Prostate gland (tissue), 2 donors: ENCODE data around the gene RPL13. TPM values are rescaled to one million over a fixed set of nuclear protein-coding genes. Genes with fewer than 3 reads are reported as not detected.

Experiments
- DNase-seq: peaks from one replicate; pipeline ENCODE4 v3.0.0-alpha.2; 2019; ENCODE audit warnings: low spot score
- H3K27ac ChIP-seq, 2 donors: fragments of 200-600 bp; sonication (generic); 2 replicates each; pipeline ENCODE4 v1.5.1; 2017 to 2019
- H3K27me3 ChIP-seq: fragments of 200-600 bp; sonication (generic); replicated peaks from 2 replicates; pipeline ENCODE4 v1.5.1; 2019; ENCODE audit not compliant: insufficient read depth
- H3K36me3 ChIP-seq, 2 donors: fragments of 200-600 bp; sonication (generic); 1 replicate in 1 of 2; 2 replicates in 1 of 2; pipeline versions ENCODE4 v1.5.1 to v1.8.1; 2017 to 2019
- H3K4me1 ChIP-seq: fragments of 200-600 bp; sonication (generic); replicated peaks from 2 replicates; pipeline ENCODE4 v1.5.1; 2019
- H3K4me3 ChIP-seq, 2 donors: fragments of 200-600 bp; sonication (generic); 2 replicates each; pipeline ENCODE4 v1.5.1; 2017 to 2019
- H3K9me3 ChIP-seq: fragments of 200-600 bp; sonication (generic); 2 replicates; pipeline ENCODE4 v1.5.1; 2017
- CTCF ChIP-seq, 4 experiments: fragments of 200-600 bp in 2 of 4; fragments of 450-650 bp in 2 of 4; sonication (generic) in 2 of 4; IDR thresholded peaks; 1 replicate in 3 of 4; 2 replicates in 1 of 4; pipeline ENCODE4 v1.5.1; 2016 to 2019; ENCODE audit warnings: antibody characterized with exemption in 4 of 4, mild to moderate bottlenecking in 2 of 4, moderate library complexity in 2 of 4
- POLR2A ChIP-seq: fragments of 450-650 bp; IDR thresholded peaks from one replicate; pipeline ENCODE4 v1.6.1; 2016; ENCODE audit warnings: antibody characterized with exemption, mild to moderate bottlenecking
- POLR2AphosphoS5 ChIP-seq: sonication (generic); formaldehyde crosslinking; IDR thresholded peaks from one replicate; pipeline ENCODE4 v1.6.1; 2017; ENCODE audit warnings: antibody characterized with exemption
- WGBS: methylation state at CpG from one replicate; pipeline ENCODE4 v1.1.5; 2018; 5-methylcytosine and 5-hydroxymethylcytosine counted together
- intact Hi-C: fragments of 100-400 bp; cut with DNase I; formaldehyde crosslinking; loops from one replicate; pipeline ENCODE4 v1.14.2; 2022
- total RNA-seq, 2 donors: library from RNA; depleted of rRNA; stranded (reverse); fragments of >200 nt; gene quantifications; one replicate each; pipeline ENCODE4 v1.1.0, GENCODE V29; 2016

RPL13 gene
- total RNA-seq, 2 donors from 2014 or later: 6,889 to 11,644 TPM

GRCh38 chr16:89544113-89544512, 16.4 kb upstream of the RPL13 start:
- WGBS: 87% methylated on average over 11 of the region's 11 CpGs

GRCh38 chr16:89544713-89545043, 15.8 kb upstream of the RPL13 start:
- H3K27me3 ChIP-seq: no peaks in the 10 kb centered on the region
- TF ChIP-seq POLR2AphosphoS5 (no peak), POLR2A (no peak), CTCF (IDR thresholded peaks at IDR 0.05) (no peak)
- no peaks in the 10 kb centered on the region for H3K4me1 ChIP-seq
- intact Hi-C loops: no loop called here
- H3K27ac ChIP-seq: no peak overlapping the region
- DNase-seq: no peak
- no peak overlapping the region for H3K4me3 ChIP-seq
- H3K9me3 ChIP-seq: no peaks in the 10 kb centered on the region
- WGBS: 88% methylated on average over 13 of the region's 13 CpGs
- peaks cover 10 to 13% of the 10 kb centered on the region in 2 donors for H3K36me3 ChIP-seq

More at GRCh38 chr16:89544113-89544512, 16.4 kb upstream of the RPL13 start:
- intact Hi-C loops: no loop called here
- no peak for TF ChIP-seq POLR2A
- no peak for TF ChIP-seq POLR2AphosphoS5
- no peak for TF ChIP-seq CTCF (IDR thresholded peaks at IDR 0.05)
- Histone ChIP-seq H3K4me1 (no peaks in the 10 kb centered on the region), H3K4me3 (no peak overlapping the region), H3K27me3 (no peaks in the 10 kb centered on the region), H3K36me3 (peaks cover 5 to 13% of the 10 kb centered on the region in 2 donors), H3K9me3 (no peaks in the 10 kb centered on the region), H3K27ac (no peak overlapping the region)
- DNase-seq: no peak

GRCh38 chr16:89545044-89545830, 15.2 kb upstream of the RPL13 start:
- DNase-seq: no peak
- H3K9me3 ChIP-seq: no peaks in the 10 kb centered on the region
- no peaks in the 10 kb centered on the region for H3K27me3 ChIP-seq
- TF ChIP-seq CTCF (IDR thresholded peaks at IDR 0.05) (no peak), POLR2AphosphoS5 (no peak), POLR2A (no peak)
- no peak overlapping the region for H3K27ac ChIP-seq
- 92% methylated on average over 14 of the region's 17 CpGs for WGBS
- H3K4me3 ChIP-seq: no peak overlapping the region
- intact Hi-C loops: no loop called here
- H3K36me3 ChIP-seq: peaks cover 10 to 13% of the 10 kb centered on the region in 2 donors
- no peaks in the 10 kb centered on the region for H3K4me1 ChIP-seq

GRCh38 chr16:89545831-89546574, 14.5 kb upstream of the RPL13 start:
- Histone ChIP-seq H3K27me3 (no peaks in the 10 kb centered on the region), H3K36me3 (peaks cover 10 to 13% of the 10 kb centered on the region in 2 donors), H3K27ac (no peak overlapping the region), H3K9me3 (no peaks in the 10 kb centered on the region), H3K4me1 (no peaks in the 10 kb centered on the region), H3K4me3 (no peak overlapping the region)
- intact Hi-C loops: no loop called here
- no peak for DNase-seq
- TF ChIP-seq POLR2AphosphoS5 (no peak), POLR2A (no peak), CTCF (IDR thresholded peaks at IDR 0.05) (no peak)
- WGBS: 87% methylated on average over 26 of the region's 26 CpGs
